H1 (cell line): ENCODE results near the gene SCN2B. TPM values are rescaled to one million over a fixed set of nuclear protein-coding genes. Genes with fewer than 3 reads are reported as not detected.

Experiments
- CTCF ChIA-PET: fragments of 300-600 bp; sonication (Branson Sonifier 250); formaldehyde crosslinking; loops from one replicate; lab custom pipeline; 2021; ENCODE audit not compliant: partially characterized antibody; lab: Charles Lee
- POLR2A ChIA-PET: fragments of 300-600 bp; sonication (Branson Sonifier 250); formaldehyde crosslinking; loops from one replicate; lab custom pipeline; 2021; ENCODE audit warnings: inconsistent platforms; ENCODE audit not compliant: partially characterized antibody; lab: Charles Lee
- DNase-seq, 2 experiments: peaks; one replicate each; pipeline versions ENCODE4 v3.0.0 to v3.0.0-alpha.2; 2010 to 2022; ENCODE audit warnings: low spot score in 2 of 2, low read depth in 1 of 2, mixed read lengths in 1 of 2
- FAIRE-seq: peaks from 2 replicates; lab custom pipeline; 2011; peaks lifted over from hg19 to GRCh38; lab: Jason Lieb, UNC
- H2AFZ ChIP-seq: 2 replicates; pipeline ENCODE4 v1.8.1; 2012; ENCODE audit warnings: low read length, inconsistent platforms
- H2AK5ac ChIP-seq: 2 replicates; pipeline ENCODE4 v1.6.1; 2013; ENCODE audit warnings: low read depth, low read length
- H2BK120ac ChIP-seq: replicated peaks from 2 replicates; pipeline ENCODE3; 2013; ENCODE audit warnings: low read depth, low read length, inconsistent platforms
- H2BK12ac ChIP-seq: 2 replicates; pipeline ENCODE4 v1.6.1; 2013; ENCODE audit warnings: low read depth, low read length
- H2BK15ac ChIP-seq: 2 replicates; pipeline ENCODE4 v1.6.1; 2013; ENCODE audit warnings: low read length
- H2BK20ac ChIP-seq: 2 replicates; pipeline ENCODE4 v1.6.1; 2013; ENCODE audit warnings: low read length
- H2BK5ac ChIP-seq: 2 replicates; pipeline ENCODE4 v1.6.1; 2013; ENCODE audit warnings: low read depth, low read length
- H3K14ac ChIP-seq: 2 replicates; pipeline ENCODE4 v1.6.1; 2013; ENCODE audit warnings: inconsistent platforms; ENCODE audit not compliant: insufficient read length
- H3K18ac ChIP-seq: 2 replicates; pipeline ENCODE4 v1.6.1; 2013; ENCODE audit warnings: low read length; ENCODE audit errors: extremely low read depth
- H3K23ac ChIP-seq: 2 replicates; pipeline ENCODE4 v1.6.1; 2013; ENCODE audit warnings: inconsistent platforms; ENCODE audit not compliant: insufficient read length
- H3K23me2 ChIP-seq: 2 replicates; pipeline ENCODE4 v1.6.1; 2013; ENCODE audit warnings: low read depth, low read length
- H3K27ac ChIP-seq: 2 replicates; pipeline ENCODE4 v1.6.1; 2011; ENCODE audit warnings: low read depth, low read length, inconsistent platforms
- H3K27me3 ChIP-seq, 4 experiments: replicated peaks in 1 of 4; 1 replicate in 1 of 4; 2 replicates in 3 of 4; pipeline versions ENCODE4 v1.6.1 to v1.8.1; 2011 to 2013; ENCODE audit warnings: low read length in 3 of 4, mild to moderate bottlenecking in 3 of 4, inconsistent platforms in 2 of 4, mixed read lengths in 2 of 4, moderate library complexity in 1 of 4; ENCODE audit not compliant: control insufficient read depth in 3 of 4, insufficient read depth in 3 of 4; ENCODE audit errors: extremely low read depth in 1 of 4
- H3K36me3 ChIP-seq, 4 experiments: 2 replicates each; pipeline versions ENCODE4 v1.6.1 to v1.8.1; 2011 to 2013; ENCODE audit warnings: mild to moderate bottlenecking in 4 of 4, low read length in 3 of 4, moderate library complexity in 2 of 4, control low read depth in 1 of 4, inconsistent platforms in 1 of 4; ENCODE audit not compliant: insufficient read depth in 4 of 4, control insufficient read depth in 2 of 4
- H3K4ac ChIP-seq: replicated peaks from 2 replicates; pipeline ENCODE3; 2013; ENCODE audit warnings: low read length, low read depth, mixed read lengths, inconsistent platforms; ENCODE audit not compliant: insufficient read length
- H3K4me1 ChIP-seq, 4 experiments: replicated peaks in 1 of 4; 1 replicate in 1 of 4; 2 replicates in 3 of 4; pipeline versions ENCODE4 v1.6.1 to v1.8.1; 2011 to 2013; ENCODE audit warnings: low read length in 3 of 4, inconsistent platforms in 2 of 4, mixed read lengths in 1 of 4; ENCODE audit not compliant: insufficient read depth in 4 of 4, control insufficient read depth in 3 of 4
- H3K4me2 ChIP-seq, 2 experiments: 2 replicates each; pipeline versions ENCODE4 v1.6.1 to v1.8.1; 2011 to 2013; ENCODE audit warnings: low read depth in 2 of 2, low read length in 2 of 2, control low read depth in 1 of 2, inconsistent platforms in 1 of 2, mild to moderate bottlenecking in 1 of 2; ENCODE audit not compliant: insufficient read depth in 1 of 2
- H3K4me3 ChIP-seq, 4 experiments: fragments of 200-600, 300-600 bp in 1 of 4; sonication (generic), shearing (Covaris generic), sonication (Bioruptor Twin) in 1 of 4; 2 replicates each; pipeline versions ENCODE4 v1.5.1 to v1.8.1; 2011 to 2016; ENCODE audit warnings: low read length in 4 of 4, low read depth in 3 of 4, control low read depth in 2 of 4, inconsistent platforms in 2 of 4, mild to moderate bottlenecking in 2 of 4, mixed read lengths in 1 of 4, moderate library complexity in 1 of 4; ENCODE audit not compliant: insufficient read depth in 2 of 4; ENCODE audit errors: extremely low read depth in 1 of 4
- H3K56ac ChIP-seq: replicated peaks from 2 replicates; pipeline ENCODE3; 2013; ENCODE audit warnings: low read depth, mild to moderate bottlenecking, mixed read lengths, low read length, inconsistent platforms; ENCODE audit not compliant: insufficient read length
- H3K79me1 ChIP-seq: 2 replicates; pipeline ENCODE4 v1.6.1; 2013; ENCODE audit warnings: low read depth, low read length, control low read depth
- H3K79me2 ChIP-seq, 2 experiments: 2 replicates each; pipeline versions ENCODE4 v1.6.1 to v1.8.1; 2012 to 2013; ENCODE audit warnings: low read length in 2 of 2, mild to moderate bottlenecking in 2 of 2, inconsistent platforms in 1 of 2; ENCODE audit not compliant: insufficient read depth in 2 of 2, control insufficient read depth in 1 of 2
- H3K9ac ChIP-seq, 4 experiments: replicated peaks in 1 of 4; 1 replicate in 1 of 4; 2 replicates in 3 of 4; pipeline versions ENCODE4 v1.6.1 to v1.8.1; 2011 to 2013; ENCODE audit warnings: low read depth in 3 of 4, low read length in 3 of 4, control low read depth in 2 of 4, mild to moderate bottlenecking in 2 of 4, moderate library complexity in 2 of 4, inconsistent platforms in 1 of 4; ENCODE audit errors: extremely low read depth in 1 of 4
- H3K9me3 ChIP-seq, 2 experiments: 2 replicates each; pipeline versions ENCODE4 v1.6.1 to v1.8.1; 2012 to 2013; ENCODE audit warnings: mild to moderate bottlenecking in 2 of 2, moderate library complexity in 2 of 2, control low read depth in 1 of 2, inconsistent platforms in 1 of 2, low read depth in 1 of 2, low read length in 1 of 2, mixed read lengths in 1 of 2; ENCODE audit not compliant: insufficient read depth in 2 of 2
- H4K20me1 ChIP-seq, 2 experiments: replicated peaks in 1 of 2; 2 replicates each; pipeline versions ENCODE3 to v1.8.1; 2011 to 2013; ENCODE audit warnings: inconsistent platforms in 2 of 2, low read length in 2 of 2, mild to moderate bottlenecking in 1 of 2; ENCODE audit not compliant: insufficient read depth in 2 of 2, control insufficient read depth in 1 of 2
- H4K5ac ChIP-seq: 2 replicates; pipeline ENCODE4 v1.6.1; 2013; ENCODE audit warnings: low read length, low read depth, mixed read lengths, inconsistent platforms; ENCODE audit not compliant: insufficient read length
- H4K8ac ChIP-seq: 2 replicates; pipeline ENCODE4 v1.8.0; 2013; ENCODE audit warnings: mild to moderate bottlenecking, moderate library complexity, low read length, inconsistent platforms; ENCODE audit not compliant: insufficient read depth; ENCODE audit errors: extremely low read depth
- H4K91ac ChIP-seq: replicated peaks from 2 replicates; pipeline ENCODE3; 2013; ENCODE audit warnings: low read length, mixed read lengths, inconsistent platforms; ENCODE audit not compliant: insufficient read length
- BCL11A ChIP-seq, 2 experiments: IDR thresholded peaks; one replicate each; pipeline ENCODE4 v1.6.1; 2011; ENCODE audit warnings: low read depth in 2 of 2, low read length in 2 of 2, mild to moderate bottlenecking in 2 of 2
- HDAC6 ChIP-seq: IDR thresholded peaks from one replicate; pipeline ENCODE4 v1.7.1; 2012; ENCODE audit warnings: low read depth, mild to moderate bottlenecking, inconsistent platforms, low read length, moderate library complexity
- JUN ChIP-seq: IDR thresholded peaks from 2 replicates; pipeline ENCODE4 v1.6.1; 2011; ENCODE audit warnings: low read depth, mild to moderate bottlenecking, improper control_type of control experiment, low read length
- JUND ChIP-seq: IDR thresholded peaks from 2 replicates; pipeline ENCODE4 v1.6.1; 2011; ENCODE audit warnings: mild to moderate bottlenecking, improper control_type of control experiment, low read length
- NANOG ChIP-seq: IDR thresholded peaks from 2 replicates; pipeline ENCODE4 v1.6.1; 2011; ENCODE audit warnings: low read length, low read depth, mild to moderate bottlenecking, inconsistent platforms; ENCODE audit not compliant: insufficient read depth, poor library complexity, severe bottlenecking
- NRF1 ChIP-seq: IDR thresholded peaks from 2 replicates; pipeline ENCODE4 v1.6.1; 2011; ENCODE audit warnings: mild to moderate bottlenecking, low read depth, low read length, improper control_type of control experiment
- PHF8 ChIP-seq: fragments of 200-600 bp; sonication (generic); conservative IDR thresholded peaks from 2 replicates; pipeline ENCODE4 v1.7.1; 2012; ENCODE audit warnings: low read depth, mild to moderate bottlenecking, inconsistent platforms, low read length, moderate library complexity
- POLR2A ChIP-seq, 2 experiments: IDR thresholded peaks; 1 replicate in 1 of 2; 2 replicates in 1 of 2; pipeline ENCODE4 v1.6.1; 2011; ENCODE audit warnings: low read depth in 2 of 2, low read length in 2 of 2, mild to moderate bottlenecking in 2 of 2; ENCODE audit errors: control extremely low read depth in 1 of 2
- RBBP5 ChIP-seq: IDR thresholded peaks from 2 replicates; pipeline ENCODE4 v1.7.1; 2012; ENCODE audit warnings: low read depth, mild to moderate bottlenecking, inconsistent platforms, low read length, moderate library complexity, borderline replicate concordance
- SIN3A ChIP-seq, 2 experiments: IDR thresholded peaks in 1 of 2; conservative IDR thresholded peaks in 1 of 2; 2 replicates each; pipeline ENCODE4 v1.6.1; 2011 to 2012; ENCODE audit warnings: low read length in 2 of 2, improper control_type of control experiment in 1 of 2, low read depth in 1 of 2, mild to moderate bottlenecking in 1 of 2
- TAF7 ChIP-seq: optimal IDR thresholded peaks from 2 replicates; pipeline ENCODE3; 2011; ENCODE audit warnings: low read depth, mild to moderate bottlenecking, inconsistent platforms, low read length, moderate library complexity, borderline replicate concordance
- WGBS, 2 experiments: shearing (Covaris generic) in 1 of 2; methylation state at CpG; one replicate each; pipeline versions ENCODE4 v1.1.6 to v1.1.7; 2013 to 2015; ENCODE audit warnings: low lambda C conversion rate in 2 of 2, mixed read lengths in 2 of 2, inconsistent platforms in 1 of 2, low coverage in 1 of 2, missing lambda C conversion rate in 1 of 2; ENCODE audit not compliant: insufficient replicate concordance in 2 of 2, insufficient coverage in 1 of 2, insufficient read length in 1 of 2; ENCODE audit errors: extremely low coverage in 1 of 2, missing lambda C conversion rate in 1 of 2; 5-methylcytosine and 5-hydroxymethylcytosine counted together
- polyA plus RNA-seq, 7 experiments: library from polyadenylated mRNA; depleted of rRNA in 3 of 7; stranded (reverse) in 5 of 7; unstranded in 2 of 7; fragments of >200 nt in 5 of 7; fragments of 200-250 nt in 2 of 7; gene quantifications; 1 replicate in 5 of 7; 2 replicates in 1 of 7; 4 replicates in 1 of 7; pipeline versions ENCODE4 v1.2.1 to v1.2.3, GENCODE V29; 2011 to 2013; ENCODE audit warnings: missing spikeins in 2 of 7, mixed read lengths in 2 of 7
- total RNA-seq: library from RNA; stranded (reverse); fragmentation: NEBNext Ultra II Directional; extraction: Animal tissue kit (Norgen Biotek cat#: 25700); gene quantifications from 2 replicates; pipeline ENCODE4 v1.2.1, GENCODE V29; 2021
- TF ChIP-seq, protein P1 (sequence below): IDR thresholded peaks from 2 replicates; pipeline ENCODE4 v1.6.1; 2012; ENCODE audit warnings: inconsistent platforms

SCN2B gene
- total and polyA plus RNA-seq, 2 of the 8 experiments (the other 6 are each of a cell fraction or from before 2014, with no cell fraction given): 0.14 to 0.24 TPM

DNA sequence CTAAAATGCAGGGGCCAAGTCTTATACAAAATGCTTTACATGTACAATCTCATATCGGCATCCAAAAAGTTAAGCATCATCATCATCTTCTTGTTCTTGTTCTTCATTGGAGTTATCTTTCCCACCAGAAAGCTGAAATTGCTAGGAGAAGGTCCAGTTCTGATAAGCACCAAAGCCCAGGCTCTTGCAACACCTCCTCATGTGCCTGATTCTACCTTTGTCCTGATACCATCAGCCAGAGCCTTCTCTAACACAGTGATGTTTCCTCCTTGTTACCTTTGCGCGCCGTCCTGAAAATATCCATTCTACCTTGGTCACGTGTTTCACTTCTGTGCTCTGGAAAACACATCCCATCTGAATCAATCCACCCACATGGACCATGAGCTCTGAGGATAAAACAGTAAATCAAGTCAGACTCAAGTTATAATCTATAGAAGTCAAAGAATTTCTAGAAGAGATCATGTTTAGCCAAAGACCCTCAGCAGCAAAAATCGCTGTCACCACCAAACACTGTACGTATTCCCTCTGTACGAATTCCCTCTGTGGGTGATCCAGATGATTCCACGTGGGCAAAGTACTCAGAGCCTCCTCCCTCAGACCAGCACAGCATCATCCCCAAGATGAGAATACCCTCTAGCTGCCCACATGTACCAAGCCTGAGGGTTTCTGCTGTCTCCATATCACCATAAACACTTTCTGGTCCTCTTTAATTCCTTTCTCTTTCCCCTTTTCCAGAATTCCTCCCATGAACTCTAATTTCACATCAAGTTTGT is 29.4 kb upstream of the SCN2B start:
- Histone ChIP-seq H3K23ac (no peak overlapping the region), H2AFZ (no peak overlapping the region), H2AK5ac (no peak overlapping the region), H3K23me2 (peaks cover 2% of the 10 kb centered on the region; the same call in 1 of the 2 replicates), H3K9me3 (no peaks in the 10 kb centered on the region), H2BK20ac (no peak overlapping the region), H3K79me2 (no peaks in the 10 kb centered on the region), H3K4me3 (no peak overlapping the region), H3K18ac (no peak overlapping the region), H3K14ac (no peak overlapping the region), H4K5ac (no peak overlapping the region), H2BK5ac (no peak overlapping the region), H2BK12ac (no peak overlapping the region), H3K4me2 (no peak overlapping the region), H3K27ac (no peak overlapping the region), H3K27me3 (peaks cover 0 to 2% (median under 1%) of the 10 kb centered on the region in 4 experiments; a peak in 2 of 7 replicates), H2BK15ac (no peak overlapping the region), H4K20me1 (no peaks in the 10 kb centered on the region), H3K36me3 (no peaks in the 10 kb centered on the region), H3K9ac (no peak overlapping the region), H2BK120ac (no peak overlapping the region), H4K8ac (no peak overlapping the region), H3K56ac (no peak overlapping the region), H3K4me1 (peaks cover 3 to 6% (median 4%) of the 10 kb centered on the region in 4 experiments; a peak in 3 of 7 replicates), H4K91ac (no peak overlapping the region), H3K79me1 (no peaks in the 10 kb centered on the region), H3K4ac (no peak overlapping the region)
- POLR2A ChIA-PET: interaction anchor here (1.0 kb wide), 1 partner anchor 8 kb away, joined by 3 read pairs; no protein-coding TSS in a partner anchor
- FAIRE-seq: no peak
- 91% methylated on average over 9 of the region's 9 CpGs; no CpG with 5 or more reads in 1 of the 2 experiments for WGBS, 2 experiments
- CTCF ChIA-PET: interaction anchor here (0.6 kb wide), 1 partner anchor 127 kb away, joined by 3 read pairs; no protein-coding TSS in a partner anchor
- no peak for DNase-seq
- TF ChIP-seq RBBP5: no peak
- no peak for TF ChIP-seq POLR2A (IDR thresholded peaks at IDR 0.05; ENCODE audit: control extremely low read depth in 1 of 2, low read depth in 2 of 2, low read length in 2 of 2)
- no peak for TF ChIP-seq TAF7
- no peak for TF ChIP-seq PHF8
- TF ChIP-seq JUND: no peak
- no peak for TF ChIP-seq BCL11A (IDR thresholded peaks at IDR 0.05; ENCODE audit: low read depth in 2 of 2, low read length in 2 of 2)
- TF ChIP-seq SIN3A (conservative IDR thresholded peaks at IDR 0.05 in 1 of 2, IDR thresholded peaks at IDR 0.05 in 1 of 2; ENCODE audit: low read depth in 1 of 2, low read length in 2 of 2): no peak
- TF ChIP-seq HDAC6: no peak
- no peak for TF ChIP-seq NRF1
- no peak for TF ChIP-seq NANOG
- TF ChIP-seq, protein P1, sequence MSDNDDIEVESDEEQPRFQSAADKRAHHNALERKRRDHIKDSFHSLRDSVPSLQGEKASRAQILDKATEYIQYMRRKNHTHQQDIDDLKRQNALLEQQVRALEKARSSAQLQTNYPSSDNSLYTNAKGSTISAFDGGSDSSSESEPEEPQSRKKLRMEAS: no peak
- TF ChIP-seq JUN: no peak
